ENCODE measurements around the gene ETHE1. TPM values are rescaled to one million over a fixed set of nuclear protein-coding genes. Genes with fewer than 3 reads are reported as not detected.

The ETHE1 gene
- polyA plus RNA-seq, 1 experiment, result 104 TPM

DNA sequence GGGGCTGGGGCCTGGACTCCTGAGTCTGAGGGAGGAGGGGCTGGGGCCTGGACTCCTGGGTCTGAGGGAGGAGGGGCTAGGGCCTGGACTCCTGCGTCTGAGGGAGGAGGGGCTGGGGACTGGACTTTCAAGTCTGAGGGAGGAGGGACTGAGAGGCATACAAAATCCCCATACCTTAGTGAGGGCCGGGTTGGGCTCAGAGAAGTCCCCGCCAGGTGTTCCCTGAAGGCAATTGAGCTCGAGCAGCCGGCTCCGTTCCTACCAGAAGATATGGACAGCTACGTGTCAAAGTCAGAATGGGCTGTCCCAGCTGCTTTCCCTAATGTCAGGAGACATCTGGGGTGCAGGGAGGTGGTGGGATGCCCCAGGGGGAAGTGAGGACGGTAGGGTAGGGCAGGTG lies 31.9 kb downstream of the ETHE1 start:
- Histone ChIP-seq H3K4me3 (ENCODE audit: low read depth, low read length) (no peak overlapping the region), H3K27ac (ENCODE audit: low read depth, low read length) (no peak overlapping the region), H3K9me3 (ENCODE audit: control insufficient read depth, insufficient read depth, low read length) (no peaks in the 10 kb centered on the region), H3K27me3 (ENCODE audit: control insufficient read depth, insufficient read depth, low read length) (no peaks in the 10 kb centered on the region)
- no peak for DNase-seq (ENCODE audit: low read depth, low spot score)
- POLR2A ChIA-PET, result no interaction called here
- CTCF ChIA-PET, result interaction anchor here (0.7 to 1.1 kb wide), 2 partner anchors 9 to 63 kb away, joined by 3 to 4 read pairs; no protein-coding TSS in a partner anchor
- TF ChIP-seq CTCF (IDR thresholded peaks at IDR 0.05; ENCODE audit: low read depth, low read length), result no peak

GRCh38 chr19:43490759-43491158 lies 36.2 kb downstream of the ETHE1 start:
- TF ChIP-seq CTCF (IDR thresholded peaks at IDR 0.05; ENCODE audit: low read depth, low read length), result no peak
- ChIA-PET POLR2A (no interaction called here), CTCF (no interaction called here)

DNA sequence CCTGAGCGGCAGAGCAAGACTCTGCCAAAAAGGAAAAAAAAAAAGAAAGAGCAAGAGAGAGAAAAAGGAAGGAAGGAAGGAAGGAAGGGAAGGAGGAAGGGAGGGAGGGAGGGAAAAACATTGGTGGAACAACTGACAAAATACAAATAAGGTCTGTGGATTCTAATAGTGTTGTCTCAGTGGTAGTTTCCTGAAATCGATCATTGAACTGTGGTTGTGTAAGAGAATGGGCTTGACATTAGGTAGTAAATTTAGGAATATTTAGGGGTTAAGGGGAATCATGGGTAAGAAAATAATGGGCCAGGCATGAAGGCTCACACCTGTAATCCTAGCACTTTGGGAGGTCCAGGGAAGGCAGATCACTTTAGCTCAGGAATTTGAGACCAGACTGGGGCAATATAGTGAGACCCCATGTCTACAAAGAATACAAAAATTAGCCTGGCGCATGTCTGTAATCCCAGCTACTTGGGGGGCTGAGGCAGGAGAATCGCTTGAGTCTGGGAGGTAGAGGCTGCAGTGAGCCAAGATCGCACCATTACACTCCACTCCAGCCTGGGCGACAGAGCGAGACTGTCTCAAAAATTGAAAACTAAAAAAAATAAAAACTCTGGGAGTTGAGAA lies 36.9 kb downstream of the ETHE1 start:
- no peaks in the 10 kb centered on the region; the same call in 1 of the 2 replicates for H3K9me3 ChIP-seq (ENCODE audit: control insufficient read depth, insufficient read depth, low read length)
- no peak overlapping the region for H3K27ac ChIP-seq (ENCODE audit: low read depth, low read length)
- no peak for DNase-seq (ENCODE audit: low read depth, low spot score)
- TF ChIP-seq CTCF (IDR thresholded peaks at IDR 0.05; ENCODE audit: low read depth, low read length), result no peak
- no peaks in the 10 kb centered on the region for H3K27me3 ChIP-seq (ENCODE audit: control insufficient read depth, insufficient read depth, low read length)
- no peak overlapping the region for H3K4me3 ChIP-seq (ENCODE audit: low read depth, low read length)
- CTCF ChIA-PET, result no interaction called here
- POLR2A ChIA-PET, result no interaction called here

More at GRCh38 chr19:43490759-43491158, 36.2 kb downstream of the ETHE1 start:
- no peak for DNase-seq (ENCODE audit: low read depth, low spot score)
- H3K4me3 ChIP-seq (ENCODE audit: low read depth, low read length), result no peak overlapping the region
- H3K27me3 ChIP-seq (ENCODE audit: control insufficient read depth, insufficient read depth, low read length), result no peaks in the 10 kb centered on the region
- no peak overlapping the region for H3K27ac ChIP-seq (ENCODE audit: low read depth, low read length)
- H3K9me3 ChIP-seq (ENCODE audit: control insufficient read depth, insufficient read depth, low read length), result no peaks in the 10 kb centered on the region; the same call in 1 of the 2 replicates

DNA sequence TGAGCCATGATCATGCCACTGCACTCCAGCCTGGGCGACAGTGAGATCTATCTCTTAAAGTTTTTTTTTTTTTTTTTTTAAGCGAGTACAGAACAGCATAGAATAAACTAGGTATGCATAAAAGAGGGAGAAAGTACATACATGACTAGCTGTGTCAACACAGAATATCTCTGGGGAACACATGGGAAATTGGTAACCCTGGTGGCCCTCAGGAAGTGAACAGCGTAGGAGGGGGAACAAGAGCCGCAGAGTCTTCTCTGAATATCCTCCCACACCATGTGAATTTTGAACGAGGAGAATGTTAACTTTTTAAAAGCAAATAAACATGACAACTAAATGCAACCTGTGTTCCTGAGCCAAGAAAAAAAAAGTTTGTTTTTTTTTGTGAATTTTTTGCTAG lies 37.7 kb downstream of the ETHE1 start:
- POLR2A ChIA-PET, result no interaction called here
- Histone ChIP-seq H3K27me3 (ENCODE audit: control insufficient read depth, insufficient read depth, low read length) (no peaks in the 10 kb centered on the region), H3K4me3 (ENCODE audit: low read depth, low read length) (no peak overlapping the region), H3K27ac (ENCODE audit: low read depth, low read length) (no peak overlapping the region), H3K9me3 (ENCODE audit: control insufficient read depth, insufficient read depth, low read length) (no peaks in the 10 kb centered on the region; the same call in 1 of the 2 replicates)
- TF ChIP-seq CTCF (IDR thresholded peaks at IDR 0.05; ENCODE audit: low read depth, low read length), result no peak
- no peak for DNase-seq (ENCODE audit: low read depth, low spot score)
- CTCF ChIA-PET, result no interaction called here

- ChIA-PET POLR2A (interaction anchor here (0.7 kb wide), 1 partner anchor 16 kb away, joined by 3 read pairs; no protein-coding TSS in a partner anchor), CTCF (interaction anchor here (0.9 kb wide), 1 partner anchor 31 kb away, joined by 3 read pairs; no protein-coding TSS in a partner anchor)
- Histone ChIP-seq H3K27ac (ENCODE audit: low read depth, low read length) (no peak overlapping the region), H3K27me3 (ENCODE audit: control insufficient read depth, insufficient read depth, low read length) (no peaks in the 10 kb centered on the region), H3K9me3 (ENCODE audit: control insufficient read depth, insufficient read depth, low read length) (no peaks in the 10 kb centered on the region; the same call in 1 of the 2 replicates), H3K4me3 (ENCODE audit: low read depth, low read length) (no peak overlapping the region)
- DNase-seq (ENCODE audit: low read depth, low spot score), result no peak
- TF ChIP-seq CTCF (IDR thresholded peaks at IDR 0.05; ENCODE audit: low read depth, low read length), result no peak
Observed at GRCh38 chr19:43488179-43488578, 38.8 kb downstream of the ETHE1 start.

Measured in AG04450 (cell line).